Skeletal muscle cell (primary cell): Measurements from ENCODE around the gene TAS2R60.

Source experiments
- DNase-seq: peaks from one replicate; pipeline ENCODE4 v3.0.0-alpha.2; 2010; ENCODE audit warnings: low read depth
- H3K4me3 ChIP-seq: 2 replicates; pipeline ENCODE4 v1.5.1; 2011; ENCODE audit warnings: low read depth, mild to moderate bottlenecking, control low read depth, low read length, moderate library complexity

Gene TAS2R60

DNA sequence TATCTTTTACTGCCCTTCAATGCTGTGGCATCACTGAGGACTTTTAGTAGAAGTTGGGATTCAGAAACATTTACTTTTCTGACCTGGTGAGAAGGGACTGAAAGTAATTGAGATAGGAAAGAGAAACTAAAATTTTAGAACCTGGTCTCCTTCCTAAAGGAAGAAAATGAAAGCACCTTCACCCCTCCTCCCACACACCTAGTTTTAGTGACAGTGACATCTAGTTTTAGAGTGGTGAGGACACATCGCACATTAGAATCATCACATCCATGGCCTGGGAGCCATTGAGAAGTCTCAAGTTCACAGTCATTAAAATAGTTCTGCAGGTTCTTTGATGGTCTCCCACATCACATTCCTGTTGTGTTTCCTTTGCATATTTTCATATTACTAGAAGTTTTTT lies 50.5 kb downstream of the TAS2R60 start:
- no peak for DNase-seq
- no peak overlapping the region for H3K4me3 ChIP-seq
